ENCODE data around the gene ASB6.

Gene ASB6

DNA sequence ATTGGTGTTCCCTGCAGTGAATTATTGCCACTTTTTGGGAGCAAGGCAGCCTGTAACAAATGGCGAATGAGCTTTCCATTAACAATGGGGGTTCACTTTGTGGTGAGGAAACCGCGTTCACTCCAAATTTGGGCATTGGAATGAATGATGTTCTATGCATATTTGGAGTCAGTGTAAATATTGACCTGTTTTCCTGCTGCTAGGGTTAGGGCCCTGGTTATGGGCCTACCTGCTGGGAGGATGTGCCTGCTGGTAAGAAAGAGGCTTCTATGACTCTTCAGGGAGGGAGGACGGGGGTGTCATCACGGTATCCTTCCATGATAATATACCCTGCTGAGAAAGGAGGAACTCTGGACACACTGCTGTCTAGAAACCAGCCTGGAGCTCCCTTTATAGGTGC, 50.0 kb downstream of the ASB6 start:
- Histone ChIP-seq H3K27me3 (ENCODE audit: low read length) (no peaks in the 10 kb centered on the region), H3K79me2 (ENCODE audit: insufficient read depth, low read length) (no peaks in the 10 kb centered on the region), H3K9me2 (replicated peaks; ENCODE audit: insufficient read depth, low read length) (no peaks in the 10 kb centered on the region), H3K9me3 (ENCODE audit: insufficient read depth, low read length) (no peaks in the 10 kb centered on the region), H3K27ac (ENCODE audit: low read depth, low read length) (no peak overlapping the region), H4K20me1 (ENCODE audit: low read depth, low read length) (no peaks in the 10 kb centered on the region), H3F3A (ENCODE audit: insufficient read depth) (no peaks in the 10 kb centered on the region), H2AFZ (ENCODE audit: low read depth, low read length, severe bottlenecking) (no peak overlapping the region), H3K4me2 (ENCODE audit: low read depth, low read length, poor library complexity, severe bottlenecking) (no peak overlapping the region), H3K4me3 (ENCODE audit: insufficient read depth, low read length, poor library complexity, severe bottlenecking) (no peak overlapping the region), H3K9ac (ENCODE audit: low read length) (no peak overlapping the region), H3K36me3 (ENCODE audit: low read length) (no peaks in the 10 kb centered on the region)
- TF ChIP-seq, protein P1, sequence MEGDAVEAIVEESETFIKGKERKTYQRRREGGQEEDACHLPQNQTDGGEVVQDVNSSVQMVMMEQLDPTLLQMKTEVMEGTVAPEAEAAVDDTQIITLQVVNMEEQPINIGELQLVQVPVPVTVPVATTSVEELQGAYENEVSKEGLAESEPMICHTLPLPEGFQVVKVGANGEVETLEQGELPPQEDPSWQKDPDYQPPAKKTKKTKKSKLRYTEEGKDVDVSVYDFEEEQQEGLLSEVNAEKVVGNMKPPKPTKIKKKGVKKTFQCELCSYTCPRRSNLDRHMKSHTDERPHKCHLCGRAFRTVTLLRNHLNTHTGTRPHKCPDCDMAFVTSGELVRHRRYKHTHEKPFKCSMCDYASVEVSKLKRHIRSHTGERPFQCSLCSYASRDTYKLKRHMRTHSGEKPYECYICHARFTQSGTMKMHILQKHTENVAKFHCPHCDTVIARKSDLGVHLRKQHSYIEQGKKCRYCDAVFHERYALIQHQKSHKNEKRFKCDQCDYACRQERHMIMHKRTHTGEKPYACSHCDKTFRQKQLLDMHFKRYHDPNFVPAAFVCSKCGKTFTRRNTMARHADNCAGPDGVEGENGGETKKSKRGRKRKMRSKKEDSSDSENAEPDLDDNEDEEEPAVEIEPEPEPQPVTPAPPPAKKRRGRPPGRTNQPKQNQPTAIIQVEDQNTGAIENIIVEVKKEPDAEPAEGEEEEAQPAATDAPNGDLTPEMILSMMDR (IDR thresholded peaks at IDR 0.05; ENCODE audit: insufficient read depth, low read length, poor library complexity, severe bottlenecking), result no peak
- TF ChIP-seq EZH2phosphoT487 (conservative IDR thresholded peaks at IDR 0.05; ENCODE audit: low read length), result no peak

DNA sequence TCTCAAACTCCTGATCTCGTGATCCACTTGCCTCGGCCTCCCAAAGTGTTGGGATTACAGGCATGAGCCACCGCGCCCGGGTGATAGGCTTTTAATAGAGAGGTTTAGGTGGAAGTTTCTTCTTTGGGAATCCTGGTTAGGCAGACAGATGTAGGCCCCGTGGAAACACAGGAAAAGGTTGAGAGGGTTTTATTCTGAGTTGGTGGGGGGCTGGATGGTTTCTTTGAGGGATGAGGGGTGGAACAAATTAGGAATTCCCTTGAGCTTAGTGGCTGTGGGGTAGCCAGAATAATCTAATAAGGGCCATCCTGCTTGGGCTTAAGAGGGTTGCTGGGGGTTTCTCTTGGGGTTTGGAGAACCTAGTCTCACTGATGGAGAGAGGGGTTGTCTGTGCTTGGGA, 51.5 kb downstream of the ASB6 start:
- H3K9me2 ChIP-seq (replicated peaks; ENCODE audit: insufficient read depth, low read length), result no peaks in the 10 kb centered on the region
- no peaks in the 10 kb centered on the region for H3K27me3 ChIP-seq (ENCODE audit: low read length)
- no peaks in the 10 kb centered on the region for H3K9me3 ChIP-seq (ENCODE audit: insufficient read depth, low read length)
- H3K4me2 ChIP-seq (ENCODE audit: low read depth, low read length, poor library complexity, severe bottlenecking), result no peak overlapping the region
- H3K4me3 ChIP-seq (ENCODE audit: insufficient read depth, low read length, poor library complexity, severe bottlenecking), result no peak overlapping the region
- no peaks in the 10 kb centered on the region for H3K79me2 ChIP-seq (ENCODE audit: insufficient read depth, low read length)
- no peaks in the 10 kb centered on the region for H3F3A ChIP-seq (ENCODE audit: insufficient read depth)
- no peak overlapping the region for H3K27ac ChIP-seq (ENCODE audit: low read depth, low read length)
- TF ChIP-seq, protein P1 (IDR thresholded peaks at IDR 0.05; ENCODE audit: insufficient read depth, low read length, poor library complexity, severe bottlenecking), result no peak
- H4K20me1 ChIP-seq (ENCODE audit: low read depth, low read length), result no peaks in the 10 kb centered on the region
- H3K36me3 ChIP-seq (ENCODE audit: low read length), result no peaks in the 10 kb centered on the region
- no peak overlapping the region for H2AFZ ChIP-seq (ENCODE audit: low read depth, low read length, severe bottlenecking)
- no peak overlapping the region for H3K9ac ChIP-seq (ENCODE audit: low read length)

DNA sequence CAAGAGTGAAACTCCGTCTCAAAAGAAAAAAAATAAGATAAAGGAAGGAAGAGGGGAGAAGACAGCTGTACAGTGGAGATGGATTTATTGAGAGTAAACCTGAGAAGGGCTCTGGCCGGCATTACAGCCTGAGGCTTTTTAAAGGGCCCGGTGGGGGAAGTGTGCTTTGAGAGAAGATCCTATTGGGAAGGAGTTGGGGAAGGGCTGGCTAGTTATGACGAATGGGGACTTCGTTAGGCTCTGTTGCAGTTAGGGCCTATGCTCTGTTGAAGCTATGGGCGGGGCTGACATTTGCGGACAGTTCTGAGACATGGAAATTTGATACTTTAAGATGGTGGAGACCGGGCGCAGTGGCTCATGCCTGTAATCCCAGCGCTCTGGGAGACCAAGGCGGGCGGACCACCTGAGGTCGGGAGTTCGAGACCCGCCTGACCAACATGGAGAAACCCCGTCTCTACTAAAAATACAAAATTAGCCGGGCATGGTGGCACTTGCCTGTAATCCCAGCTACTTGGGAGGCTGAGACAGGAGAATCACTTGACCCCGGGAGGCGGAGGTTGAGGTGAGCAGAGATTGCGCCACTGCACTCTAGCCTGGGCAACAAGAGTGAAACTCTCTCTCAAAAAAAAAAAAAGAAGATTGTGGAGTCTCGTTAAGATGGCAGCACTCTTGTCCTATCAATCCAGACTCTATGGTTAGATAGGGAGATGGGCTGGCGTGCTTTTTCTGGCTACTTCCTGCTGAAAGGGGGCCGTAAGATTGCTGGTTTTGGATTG, 54.3 kb downstream of the ASB6 start:
- H3F3A ChIP-seq (ENCODE audit: insufficient read depth), result no peaks in the 10 kb centered on the region
- no peak overlapping the region for H3K27ac ChIP-seq (ENCODE audit: low read depth, low read length)
- no peaks in the 10 kb centered on the region for H3K27me3 ChIP-seq (ENCODE audit: low read length)
- no peaks in the 10 kb centered on the region for H3K79me2 ChIP-seq (ENCODE audit: insufficient read depth, low read length)
- H2AFZ ChIP-seq (ENCODE audit: low read depth, low read length, severe bottlenecking), result no peak overlapping the region
- TF ChIP-seq, protein P1 (IDR thresholded peaks at IDR 0.05; ENCODE audit: insufficient read depth, low read length, poor library complexity, severe bottlenecking), result no peak
- no peak for TF ChIP-seq EZH2phosphoT487 (conservative IDR thresholded peaks at IDR 0.05; ENCODE audit: low read length)
- H3K36me3 ChIP-seq (ENCODE audit: low read length), result no peaks in the 10 kb centered on the region
- H3K4me2 ChIP-seq (ENCODE audit: low read depth, low read length, poor library complexity, severe bottlenecking), result no peak overlapping the region
- no peaks in the 10 kb centered on the region for H3K9me2 ChIP-seq (replicated peaks; ENCODE audit: insufficient read depth, low read length)
- H4K20me1 ChIP-seq (ENCODE audit: low read depth, low read length), result no peaks in the 10 kb centered on the region
- H3K9me3 ChIP-seq (ENCODE audit: insufficient read depth, low read length), result no peaks in the 10 kb centered on the region
- H3K4me3 ChIP-seq (ENCODE audit: insufficient read depth, low read length, poor library complexity, severe bottlenecking), result no peak overlapping the region
- H3K9ac ChIP-seq (ENCODE audit: low read length), result no peak overlapping the region

All from SU-DHL-6 (cell line).